K562 (cell line): ENCODE measurements around the gene SYF2. TPM values are rescaled to one million over a fixed set of nuclear protein-coding genes. Genes with fewer than 3 reads are reported as not detected.

Experiments
- ARID1B ChIP-seq: fragments of 450-650 bp; IDR thresholded peaks from 2 replicates; pipeline ENCODE4 v1.6.1; 2016; ENCODE audit warnings: antibody characterized with exemption, mild to moderate bottlenecking, inconsistent platforms
- ASH1L ChIP-seq: fragments of 450-650 bp; IDR thresholded peaks from 2 replicates; pipeline ENCODE4 v1.6.1; 2018; ENCODE audit warnings: borderline replicate concordance, mild to moderate bottlenecking, low read depth; ENCODE audit not compliant: partially characterized antibody
- BDP1 ChIP-seq: IDR thresholded peaks from 3 replicates; pipeline ENCODE4 v1.6.1; 2011; ENCODE audit not compliant: insufficient read length, insufficient read depth
- BRCA1 ChIP-seq, 2 experiments: fragments of 450-650 bp in 1 of 2; sonication (generic) in 1 of 2; formaldehyde crosslinking in 1 of 2; IDR thresholded peaks; 2 replicates each; pipeline versions ENCODE4 v1.5.0 to v1.6.1; 2017 to 2020; ENCODE audit warnings: mild to moderate bottlenecking in 1 of 2, missing genetic modification reagents in 1 of 2
- CAMTA2 ChIP-seq: fragments of 250-450 bp; sonication (Bioruptor Pico); conservative IDR thresholded peaks from 2 replicates; pipeline ENCODE4 v1.5.1; 2022
- CBFA2T3 ChIP-seq: fragments of 450-650 bp; IDR thresholded peaks from 2 replicates; pipeline ENCODE4 v1.6.1; 2017
- CBFB ChIP-seq: sonication (generic); formaldehyde crosslinking; IDR thresholded peaks from 2 replicates; pipeline ENCODE4 v1.4.0; 2020; ENCODE audit warnings: mild to moderate bottlenecking, missing genetic modification reagents
- ETS2 ChIP-seq: IDR thresholded peaks from 2 replicates; pipeline ENCODE4 v1.6.1; 2016; ENCODE audit warnings: borderline replicate concordance, missing genetic modification characterization, mild to moderate bottlenecking, moderate library complexity, missing compliant biosample characterization; ENCODE audit not compliant: poor library complexity, severe bottlenecking
- ETV1 ChIP-seq: fragments of 450-650 bp; conservative IDR thresholded peaks from 2 replicates; pipeline ENCODE4 v1.6.1; 2016; ENCODE audit warnings: missing genetic modification characterization, control low read depth, low read depth, missing compliant biosample characterization
- HMG20B ChIP-seq: fragments of 250-450 bp; sonication (Bioruptor Pico); IDR thresholded peaks from 2 replicates; pipeline ENCODE4 v1.5.0; 2021; ENCODE audit warnings: mild to moderate bottlenecking
- KDM2B ChIP-seq: fragments of 250-450 bp; sonication (Bioruptor Pico); IDR thresholded peaks from 2 replicates; pipeline ENCODE4 v1.8.0; 2021; ENCODE audit warnings: mild to moderate bottlenecking, moderate library complexity
- KLF6 ChIP-seq: fragments of 250-450 bp; sonication (Bioruptor Pico); IDR thresholded peaks from 2 replicates; pipeline ENCODE4 v1.4.0; 2020; ENCODE audit warnings: mild to moderate bottlenecking, moderate library complexity, borderline replicate concordance
- MYC ChIP-seq, 2 experiments: fragments of 250-450 bp in 1 of 2; sonication (Bioruptor Pico) in 1 of 2; IDR thresholded peaks; 2 replicates each; pipeline versions ENCODE4 v1.5.1 to v1.6.1; 2012 to 2021; ENCODE audit warnings: low read depth in 2 of 2, borderline replicate concordance in 1 of 2, improper control_type of control experiment in 1 of 2, low read length in 1 of 2, mild to moderate bottlenecking in 1 of 2, moderate library complexity in 1 of 2
- NFYB ChIP-seq: IDR thresholded peaks from 2 replicates; pipeline ENCODE4 v1.6.1; 2011; ENCODE audit warnings: mild to moderate bottlenecking, moderate library complexity; ENCODE audit not compliant: insufficient read length; ENCODE audit errors: extremely low read depth
- NR3C1 ChIP-seq: sonication (generic); formaldehyde crosslinking; IDR thresholded peaks from 2 replicates; pipeline ENCODE4 v1.8.1; 2022; ENCODE audit warnings: missing genetic modification reagents
- PHF21A ChIP-seq: fragments of 450-650 bp; IDR thresholded peaks from 2 replicates; pipeline ENCODE4 v1.6.1; 2017; ENCODE audit warnings: low read depth, borderline replicate concordance
- PRDM10 ChIP-seq: fragments of 450-650 bp; IDR thresholded peaks from 2 replicates; pipeline ENCODE4 v1.6.1; 2018; ENCODE audit not compliant: partially characterized antibody
- RHOXF2B ChIP-seq: fragments of 250-450 bp; sonication (Bioruptor Pico); conservative IDR thresholded peaks from 2 replicates; pipeline ENCODE4 v1.5.1; 2021
- SMAD4 ChIP-seq: fragments of 250-450 bp; sonication (Bioruptor Pico); conservative IDR thresholded peaks from 2 replicates; pipeline ENCODE4 v1.8.0; 2021; ENCODE audit warnings: inconsistent platforms, mild to moderate bottlenecking, moderate library complexity
- SMARCC2 ChIP-seq: fragments of 450-650 bp; IDR thresholded peaks from 2 replicates; pipeline ENCODE4 v1.6.1; 2017; ENCODE audit warnings: antibody characterized with exemption, moderate library complexity, mild to moderate bottlenecking, low read depth
- SRSF7 ChIP-seq: fragments of 200-400 bp; formaldehyde crosslinking; optimal IDR thresholded peaks from 2 replicates; pipeline ENCODE3; 2017; ENCODE audit warnings: mild to moderate bottlenecking, low read depth, low read length
- YY1 ChIP-seq, 3 experiments: IDR thresholded peaks; 2 replicates each; pipeline ENCODE4 v1.6.1; 2011; ENCODE audit warnings: low read length in 2 of 3, mild to moderate bottlenecking in 2 of 3, moderate library complexity in 2 of 3, borderline replicate concordance in 1 of 3, control low read depth in 1 of 3, low read depth in 1 of 3; ENCODE audit not compliant: insufficient read depth in 3 of 3, insufficient replicate concordance in 2 of 3, control insufficient read depth in 1 of 3, insufficient read length in 1 of 3; ENCODE audit errors: extremely low read depth in 1 of 3
- ZBTB8A ChIP-seq: fragments of 450-650 bp; IDR thresholded peaks from 2 replicates; pipeline ENCODE4 v1.6.1; 2018; ENCODE audit warnings: mild to moderate bottlenecking, moderate library complexity; ENCODE audit not compliant: partially characterized antibody
- ZNF175 ChIP-seq: fragments of 200-800 bp; sonication (Bioruptor generic); IDR thresholded peaks from 2 replicates; pipeline ENCODE4 v1.6.1; 2016; ENCODE audit warnings: low read depth, mild to moderate bottlenecking, missing genetic modification characterization, missing compliant biosample characterization
- polyA plus RNA-seq, 8 experiments: library from polyadenylated mRNA; depleted of rRNA in 4 of 8; stranded (reverse) in 5 of 8; unstranded in 3 of 8; fragments of >200 nt; fragmentation: Nextera tagmentation in 2 of 8; fragmentation: Illumina TruSeq in 1 of 8; extraction: Ambion mirVana in 2 of 8; extraction: Trizol in 1 of 8; gene quantifications; 2 replicates each; pipeline versions ENCODE4 v1.2.1 to v1.2.3, GENCODE V29; 2011 to 2014; ENCODE audit warnings: inconsistent platforms in 1 of 8, missing spikeins in 1 of 8
- total RNA-seq, 7 experiments: library from RNA; depleted of rRNA in 6 of 7; stranded (reverse); fragments of >200 nt in 6 of 7; fragmentation: Illumina TruSeq in 2 of 7; extraction: Trizol in 2 of 7; gene quantifications; 2 replicates each; pipeline versions ENCODE4 v1.2.1 to v1.2.3, GENCODE V29; 2011 to 2021; ENCODE audit warnings: low replicate concordance in 1 of 7

SYF2 gene
- total and polyA plus RNA-seq, 9 of the 15 experiments (the other 6 are each of a cell fraction or from before 2014, with no cell fraction given): 20.9 to 69.0 (median 43.2) TPM

- TF ChIP-seq PRDM10 (no peak), ZBTB8A (no peak), KDM2B (CRISPR knock-in tag) (no peak), BRCA1 (IDR thresholded peaks at IDR 0.05) (no peak), BRCA1 (CRISPR knock-in tag; IDR thresholded peaks at IDR 0.05) (no peak), KLF6 (CRISPR knock-in tag) (0 out of 2 replicates have a peak, but pooled peaks have one; percentile 57), YY1 (IDR thresholded peaks at IDR 0.05; ENCODE audit: borderline replicate concordance in 1 of 3, control insufficient read depth in 1 of 3, extremely low read depth in 1 of 3, insufficient read depth in 3 of 3, insufficient read length in 1 of 3, insufficient replicate concordance in 2 of 3, low read depth in 1 of 3, low read length in 2 of 3) (peak in 2 of 3 experiments; percentile 41 to 76), BDP1 (no peak), ARID1B (peak; percentile 44; the same call in 1 of the 2 replicates), PHF21A (no peak), ETV1 (tag) (peak; percentile 79), MYC (IDR thresholded peaks at IDR 0.05; ENCODE audit: low read depth, low read length) (no peak; the same call in 1 of the 2 replicates), MYC (CRISPR knock-in tag; IDR thresholded peaks at IDR 0.05; ENCODE audit: borderline replicate concordance, low read depth) (no peak), RHOXF2B (CRISPR knock-in tag) (peak; percentile 68), CBFA2T3 (no peak), HMG20B (CRISPR knock-in tag) (no peak), SRSF7 (no peak), ETS2 (no peak), SMAD4 (CRISPR knock-in tag) (peak; percentile 85), NR3C1 (CRISPR knock-in tag) (no peak), SMARCC2 (0 out of 2 replicates have a peak, but pooled peaks have one; percentile 37), ZNF175 (no peak), ASH1L (no peak), CBFB (CRISPR knock-in tag) (no peak), NFYB (no peak), CAMTA2 (peak; percentile 92)
These were observed 7.6 kb upstream of the SYF2 start (continued) for GRCh38 chr1:25239681-25240541.
